IMR-90 (cell line): Measurements from ENCODE around the gene ORAI1.

Source experiments
- BHLHE40 ChIP-seq: fragments of 150-350 bp; IDR thresholded peaks from 2 replicates; pipeline ENCODE4 v1.6.1; 2016; ENCODE audit warnings: mild to moderate bottlenecking, low read depth, low read length
- CEBPB ChIP-seq: IDR thresholded peaks from 2 replicates; pipeline ENCODE4 v1.6.1; 2012; ENCODE audit warnings: low read depth, low read length, improper control_type of control experiment
- CTCF ChIP-seq: conservative IDR thresholded peaks from 2 replicates; pipeline ENCODE4 v1.5.1; 2012; ENCODE audit warnings: mild to moderate bottlenecking, low read depth, low read length, improper control_type of control experiment
- RAD21 ChIP-seq: IDR thresholded peaks from 2 replicates; pipeline ENCODE4 v1.6.1; 2012; ENCODE audit warnings: low read length, improper control_type of control experiment
- RCOR1 ChIP-seq: IDR thresholded peaks from 2 replicates; pipeline ENCODE4 v1.6.1; 2012; ENCODE audit warnings: mild to moderate bottlenecking, low read length, improper control_type of control experiment; ENCODE audit not compliant: insufficient replicate concordance
- USF2 ChIP-seq: fragments of 150-350 bp; IDR thresholded peaks from 2 replicates; pipeline ENCODE4 v1.6.1; 2017; ENCODE audit warnings: mild to moderate bottlenecking, antibody characterized with exemption, low read length, low read depth

GRCh38 chr12:121637231-121637914 lies 11.0 kb downstream of the ORAI1 start:
- TF ChIP-seq CTCF (no peak), CEBPB (no peak), RAD21 (no peak), RCOR1 (no peak), BHLHE40 (no peak), USF2 (no peak)
